GM13976 (cell line): ENCODE data around the gene MNAT1.
A peak's percentile ranks its signal among the peaks of the same experiment; 100 is the strongest.

Experiments used
- DNase-seq: peaks from one replicate; pipeline ENCODE4 v3.0.0; 2012; ENCODE audit warnings: low spot score
- in situ Hi-C: fragments of 300-500 bp; cut with MboI; formaldehyde crosslinking; loops from one replicate; pipeline ENCODE4 v1.12.0; 2022; ENCODE audit warnings: low sequenced_read_pairs, mixed read lengths, inconsistent platforms; ENCODE audit not compliant: unreplicated experiment
- TF ChIP-seq, protein P1 (sequence below): IDR thresholded peaks from 2 replicates; pipeline ENCODE4 v1.5.1; 2012; ENCODE audit warnings: borderline replicate concordance, mild to moderate bottlenecking; ENCODE audit not compliant: insufficient read depth; ENCODE audit errors: extremely low read depth, missing control alignments, control extremely low read depth

The MNAT1 gene

DNA sequence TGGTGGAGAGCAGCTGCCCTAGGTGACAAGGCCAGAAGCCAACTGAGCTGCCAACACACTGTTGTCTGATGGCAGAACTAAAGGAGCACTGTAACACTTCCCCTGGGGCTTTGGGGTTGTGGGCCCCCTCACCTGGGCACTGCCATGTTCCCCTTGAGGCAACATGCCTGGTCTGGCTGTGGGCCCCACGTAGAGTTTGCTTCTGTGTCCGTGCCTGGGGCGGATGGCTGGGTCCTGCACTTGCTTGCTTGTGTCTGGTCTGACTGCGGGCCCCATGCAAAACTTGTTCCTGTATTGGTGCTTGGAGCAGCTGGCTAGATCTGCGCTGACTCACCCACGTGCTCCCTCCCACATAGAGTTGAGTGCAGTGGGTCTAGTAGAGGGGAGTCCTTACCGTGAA, 78.4 kb downstream of the MNAT1 start:
- TF ChIP-seq, protein P1, sequence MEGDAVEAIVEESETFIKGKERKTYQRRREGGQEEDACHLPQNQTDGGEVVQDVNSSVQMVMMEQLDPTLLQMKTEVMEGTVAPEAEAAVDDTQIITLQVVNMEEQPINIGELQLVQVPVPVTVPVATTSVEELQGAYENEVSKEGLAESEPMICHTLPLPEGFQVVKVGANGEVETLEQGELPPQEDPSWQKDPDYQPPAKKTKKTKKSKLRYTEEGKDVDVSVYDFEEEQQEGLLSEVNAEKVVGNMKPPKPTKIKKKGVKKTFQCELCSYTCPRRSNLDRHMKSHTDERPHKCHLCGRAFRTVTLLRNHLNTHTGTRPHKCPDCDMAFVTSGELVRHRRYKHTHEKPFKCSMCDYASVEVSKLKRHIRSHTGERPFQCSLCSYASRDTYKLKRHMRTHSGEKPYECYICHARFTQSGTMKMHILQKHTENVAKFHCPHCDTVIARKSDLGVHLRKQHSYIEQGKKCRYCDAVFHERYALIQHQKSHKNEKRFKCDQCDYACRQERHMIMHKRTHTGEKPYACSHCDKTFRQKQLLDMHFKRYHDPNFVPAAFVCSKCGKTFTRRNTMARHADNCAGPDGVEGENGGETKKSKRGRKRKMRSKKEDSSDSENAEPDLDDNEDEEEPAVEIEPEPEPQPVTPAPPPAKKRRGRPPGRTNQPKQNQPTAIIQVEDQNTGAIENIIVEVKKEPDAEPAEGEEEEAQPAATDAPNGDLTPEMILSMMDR: no peak
- in situ Hi-C loops: no loop called here
- DNase-seq: no peak

DNA sequence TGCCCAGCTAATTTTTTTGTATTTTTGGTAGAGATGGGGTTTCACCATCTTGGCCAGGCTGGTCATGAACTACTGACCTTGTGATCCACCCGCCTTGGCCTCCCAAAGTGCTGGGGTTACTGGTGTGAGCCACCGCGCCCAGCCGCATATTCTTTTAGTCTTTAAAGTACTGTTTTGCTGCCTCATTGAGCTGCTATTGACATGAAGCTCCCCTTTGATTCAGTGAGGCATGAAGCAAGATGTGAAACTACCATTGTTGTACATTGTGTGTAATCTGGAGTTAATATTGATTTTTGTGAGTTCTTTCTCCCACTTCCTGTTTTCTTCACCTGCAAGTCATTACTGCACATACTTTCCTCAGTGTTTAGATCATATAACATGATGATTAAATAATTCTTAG, 80.8 kb downstream of the MNAT1 start:
- peak; percentile 44 for DNase-seq
- in situ Hi-C loops: no loop called here
- TF ChIP-seq, protein P1: no peak

DNA sequence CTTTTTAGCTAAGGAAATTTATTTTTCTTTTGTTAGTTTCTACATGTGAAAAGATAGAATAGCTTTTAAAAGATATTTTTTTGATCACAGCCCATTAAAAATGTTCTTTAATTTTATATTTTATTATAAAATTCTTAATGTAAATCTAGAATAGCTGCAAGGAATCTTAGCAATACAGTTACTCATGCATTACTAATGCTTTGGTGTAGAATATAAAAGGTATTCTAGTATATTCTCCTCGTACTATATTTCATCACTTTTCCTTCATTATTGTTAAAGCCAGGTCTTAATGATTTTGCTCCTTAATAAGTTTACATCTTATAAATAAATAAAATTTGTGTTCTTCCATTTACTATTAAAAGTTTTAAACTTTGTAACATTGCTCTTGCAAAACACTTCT, 82.6 kb downstream of the MNAT1 start:
- in situ Hi-C loops: no loop called here
- TF ChIP-seq, protein P1: no peak
- DNase-seq: no peak

DNA sequence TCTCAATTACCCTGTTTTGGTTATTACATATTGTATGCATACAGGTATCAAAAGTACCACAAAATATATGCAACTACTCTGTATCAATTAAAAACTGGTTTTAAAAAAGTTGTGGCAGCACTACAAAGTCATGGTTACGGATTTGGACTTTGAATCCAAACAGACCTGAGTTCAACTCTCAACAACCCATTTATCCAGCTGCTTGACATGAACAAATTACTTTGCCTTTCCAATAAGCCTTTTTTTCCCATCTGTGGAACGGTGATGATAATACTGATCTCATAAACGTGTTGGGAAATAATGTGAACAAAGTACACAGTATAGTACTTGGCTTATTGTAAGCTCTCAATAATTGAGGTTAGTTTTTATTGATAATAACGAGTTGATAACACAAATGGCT, 85.0 kb downstream of the MNAT1 start:
- no peak for DNase-seq
- TF ChIP-seq, protein P1: no peak
- in situ Hi-C loops: no loop called here

DNA sequence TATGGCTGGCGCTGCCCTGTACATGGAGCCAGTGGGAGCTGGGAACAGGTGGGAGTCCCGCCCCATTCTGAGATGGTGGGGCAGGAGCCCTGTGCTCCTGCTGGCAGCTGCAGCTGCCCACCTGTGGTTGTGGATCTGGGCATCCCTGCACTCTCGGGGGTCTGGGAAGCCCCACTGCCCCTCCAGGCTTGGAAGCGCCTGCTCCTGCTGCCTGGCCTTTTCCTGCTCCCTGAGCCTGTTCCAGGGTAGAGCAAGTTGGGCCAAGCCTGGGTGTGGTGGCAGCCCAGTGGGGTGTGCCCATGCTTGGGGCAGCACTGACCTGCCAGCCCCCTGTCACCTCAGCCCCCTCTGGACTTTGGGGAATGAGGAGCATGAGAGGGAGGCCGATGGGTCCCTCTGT, 104.0 kb downstream of the MNAT1 start:
- TF ChIP-seq, protein P1: no peak
- in situ Hi-C loops: no loop called here
- no peak for DNase-seq

DNA sequence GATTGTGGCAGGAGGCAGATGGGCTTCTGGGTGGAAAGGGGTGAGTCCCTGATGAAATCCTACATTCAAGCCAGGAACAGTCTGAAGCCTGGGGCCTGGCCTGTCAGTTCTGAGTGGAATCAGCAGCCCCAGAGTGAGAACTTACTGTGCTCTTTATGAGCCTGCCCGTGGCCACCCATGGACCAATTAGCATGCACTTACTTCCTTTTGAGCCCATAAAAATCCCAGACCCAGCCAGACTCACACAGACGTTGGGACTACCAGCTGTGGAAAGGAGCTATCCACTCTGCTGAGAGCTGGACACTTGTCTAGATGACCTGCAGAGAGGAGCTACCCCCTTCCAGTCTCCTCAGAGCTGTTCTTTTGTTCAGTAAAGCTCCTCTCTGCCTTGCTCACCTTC, 104.5 kb downstream of the MNAT1 start:
- in situ Hi-C loops: no loop called here
- DNase-seq: no peak
- TF ChIP-seq, protein P1: no peak

DNA sequence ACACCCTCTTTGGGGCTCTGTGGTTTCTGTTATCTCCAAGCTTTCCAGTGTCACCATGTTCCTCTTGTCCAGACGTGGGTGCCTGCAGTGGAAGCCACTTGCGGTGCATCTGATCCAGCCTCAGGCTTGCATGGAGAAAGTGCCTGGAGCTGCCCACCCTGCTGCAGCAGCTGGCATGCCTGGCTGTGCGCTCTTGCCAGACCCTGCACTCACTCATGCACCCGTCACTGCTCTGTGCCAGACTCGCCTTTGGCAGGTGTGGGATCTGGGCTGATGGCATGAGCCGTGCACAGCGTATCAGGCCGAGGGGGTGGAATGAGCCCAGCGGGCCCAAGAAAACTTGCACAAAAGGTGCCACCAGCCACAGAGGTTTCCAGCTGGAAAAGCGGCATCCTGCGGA, 105.1 kb downstream of the MNAT1 start:
- TF ChIP-seq, protein P1: no peak
- no peak for DNase-seq
- in situ Hi-C loops: no loop called here
